ENCODE data around the gene PTPN22. TPM values are rescaled to one million over a fixed set of nuclear protein-coding genes. Genes with fewer than 3 reads are reported as not detected.

The PTPN22 gene
- total RNA-seq, 2 donors from 2014 or later, result 3.7 to 5.9 TPM

DNA sequence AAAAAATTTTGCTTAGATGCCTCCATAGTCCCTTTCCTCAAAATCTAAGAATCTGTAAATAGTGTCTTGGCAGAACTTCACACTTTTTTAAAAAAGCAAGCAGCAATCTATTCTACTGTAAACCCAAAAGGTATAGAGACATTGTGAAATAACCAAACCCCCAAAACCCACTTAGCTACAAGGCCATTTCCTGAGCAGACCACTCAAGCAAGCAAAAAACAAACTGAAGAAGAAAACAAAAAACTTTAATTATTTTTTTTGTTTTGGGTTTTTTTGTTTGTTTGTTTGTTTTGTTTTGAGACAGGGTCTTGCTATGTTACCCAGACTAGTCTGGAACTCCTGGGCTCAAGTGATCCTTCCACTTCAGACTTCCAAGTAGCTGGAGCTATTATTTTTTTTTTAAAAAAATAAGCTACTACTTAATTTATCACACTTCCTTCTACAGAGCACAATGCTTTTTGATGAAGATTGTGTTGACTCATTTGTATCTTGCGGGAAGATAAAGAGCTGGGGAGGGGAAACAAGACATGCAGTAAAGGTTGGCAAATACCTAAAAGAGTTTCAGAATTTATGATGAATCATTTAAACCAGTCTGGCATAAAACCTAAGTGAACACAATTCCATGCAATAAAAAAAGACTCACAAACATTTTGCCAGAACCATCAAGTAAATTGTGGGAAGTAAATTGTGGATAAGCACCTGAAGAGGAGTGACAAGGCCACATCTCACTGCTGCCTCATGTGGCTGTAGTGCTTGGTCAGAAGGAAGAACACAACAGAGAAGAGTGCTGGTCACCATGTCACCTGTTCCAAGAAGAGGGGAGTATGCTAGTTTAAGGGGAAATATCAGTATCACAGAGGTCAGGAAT is 2.7 kb upstream of the PTPN22 start:
- TF ChIP-seq, protein P1, sequence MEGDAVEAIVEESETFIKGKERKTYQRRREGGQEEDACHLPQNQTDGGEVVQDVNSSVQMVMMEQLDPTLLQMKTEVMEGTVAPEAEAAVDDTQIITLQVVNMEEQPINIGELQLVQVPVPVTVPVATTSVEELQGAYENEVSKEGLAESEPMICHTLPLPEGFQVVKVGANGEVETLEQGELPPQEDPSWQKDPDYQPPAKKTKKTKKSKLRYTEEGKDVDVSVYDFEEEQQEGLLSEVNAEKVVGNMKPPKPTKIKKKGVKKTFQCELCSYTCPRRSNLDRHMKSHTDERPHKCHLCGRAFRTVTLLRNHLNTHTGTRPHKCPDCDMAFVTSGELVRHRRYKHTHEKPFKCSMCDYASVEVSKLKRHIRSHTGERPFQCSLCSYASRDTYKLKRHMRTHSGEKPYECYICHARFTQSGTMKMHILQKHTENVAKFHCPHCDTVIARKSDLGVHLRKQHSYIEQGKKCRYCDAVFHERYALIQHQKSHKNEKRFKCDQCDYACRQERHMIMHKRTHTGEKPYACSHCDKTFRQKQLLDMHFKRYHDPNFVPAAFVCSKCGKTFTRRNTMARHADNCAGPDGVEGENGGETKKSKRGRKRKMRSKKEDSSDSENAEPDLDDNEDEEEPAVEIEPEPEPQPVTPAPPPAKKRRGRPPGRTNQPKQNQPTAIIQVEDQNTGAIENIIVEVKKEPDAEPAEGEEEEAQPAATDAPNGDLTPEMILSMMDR (IDR thresholded peaks at IDR 0.05), result peak; percentile 19
- H3K4me3 ChIP-seq, result no peak overlapping the region
- intact Hi-C loops (cut with DNase I), result no loop called here
- peak; percentile 50 for DNase-seq
- H3K9ac ChIP-seq (ENCODE audit: low read depth in 2 of 2, low read length in 2 of 2), result no peak overlapping the region
- peak overlapping the region; percentile 39 for H3K27ac ChIP-seq
- no peaks in the 10 kb centered on the region for H3K36me3 ChIP-seq
- no peaks in the 10 kb centered on the region for H3K4me1 ChIP-seq
- H3K27me3 ChIP-seq, result no peaks in the 10 kb centered on the region
- no peaks in the 10 kb centered on the region for H3K9me3 ChIP-seq

DNA sequence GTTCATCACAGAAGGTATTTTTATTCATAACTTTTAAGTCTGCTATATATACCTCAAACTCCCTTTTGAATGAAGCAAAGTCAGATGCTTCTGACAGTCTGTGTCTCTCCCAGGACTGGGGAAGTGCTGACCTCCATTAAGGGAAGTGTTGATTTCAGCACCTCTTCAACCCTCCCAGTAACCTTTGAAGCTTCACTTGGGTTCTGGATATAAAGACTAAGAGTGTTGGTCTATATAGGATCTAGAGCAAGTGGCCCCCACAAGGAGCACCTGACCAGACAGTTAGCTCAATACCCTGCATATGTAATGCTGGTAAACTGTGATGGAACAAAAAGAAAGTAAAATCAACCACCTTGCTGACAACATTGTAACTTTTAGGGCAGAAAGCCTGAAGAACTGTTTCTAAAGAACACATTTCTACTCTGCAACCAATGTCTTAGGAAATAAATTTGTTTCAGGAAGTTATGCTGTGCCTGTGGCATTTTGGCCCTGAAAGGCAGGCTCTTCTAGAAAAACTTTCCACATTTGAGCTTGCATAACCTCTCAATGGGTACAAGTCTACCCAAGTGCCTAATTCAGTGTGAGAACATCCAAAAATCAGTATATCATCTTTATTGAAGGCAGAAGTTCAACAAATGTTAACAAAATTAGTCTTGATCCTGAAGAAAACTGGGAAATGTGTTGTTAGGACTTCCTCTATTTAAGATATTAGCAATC is 865 bp upstream of the PTPN22 start:
- intact Hi-C loops (cut with DNase I), result no loop called here
- Histone ChIP-seq H3K4me1 (no peaks in the 10 kb centered on the region), H3K27ac (peak overlapping the region; percentile 61)

DNA sequence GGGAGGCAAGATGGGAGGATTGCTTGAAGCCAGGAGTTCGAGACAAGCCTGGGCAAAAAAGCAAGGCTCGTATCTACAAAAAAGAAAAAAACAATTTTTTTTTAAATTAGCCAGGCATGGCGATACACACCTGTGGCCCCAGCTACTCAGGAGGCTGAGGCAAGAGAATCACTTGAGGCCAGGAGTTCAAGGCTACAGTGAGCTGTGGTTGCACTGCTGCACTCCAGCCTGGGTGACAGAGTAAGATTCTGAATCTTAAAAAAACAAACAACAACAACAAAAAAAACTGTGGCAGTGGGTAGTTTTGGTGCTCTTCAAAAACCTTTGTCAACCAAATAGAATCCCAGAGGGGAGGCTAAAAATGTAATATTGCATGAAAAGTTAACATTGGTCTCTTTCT is 734 bp downstream of the PTPN22 start:
- no peaks in the 10 kb centered on the region for H3K9me3 ChIP-seq
- H3K27me3 ChIP-seq, result no peaks in the 10 kb centered on the region
- no peaks in the 10 kb centered on the region for H3K4me1 ChIP-seq
- TF ChIP-seq, protein P1 (IDR thresholded peaks at IDR 0.05), result no peak
- no peak overlapping the region for H3K27ac ChIP-seq
- no peak overlapping the region for H3K4me3 ChIP-seq
- DNase-seq, result no peak
- no peak overlapping the region for H3K9ac ChIP-seq (ENCODE audit: low read depth in 2 of 2, low read length in 2 of 2)
- intact Hi-C loops (cut with DNase I), result no loop called here
- no peaks in the 10 kb centered on the region for H3K36me3 ChIP-seq

More for the DNA sequence above, 865 bp upstream of the PTPN22 start:
- no peak for DNase-seq
- Histone ChIP-seq H3K27me3 (no peaks in the 10 kb centered on the region), H3K9me3 (no peaks in the 10 kb centered on the region), H3K4me3 (no peak overlapping the region), H3K36me3 (no peaks in the 10 kb centered on the region), H3K9ac (ENCODE audit: low read depth in 2 of 2, low read length in 2 of 2) (peak overlapping the region in 1 of 2 donors; percentile 48)
- TF ChIP-seq, protein P1 (IDR thresholded peaks at IDR 0.05), result no peak

DNA sequence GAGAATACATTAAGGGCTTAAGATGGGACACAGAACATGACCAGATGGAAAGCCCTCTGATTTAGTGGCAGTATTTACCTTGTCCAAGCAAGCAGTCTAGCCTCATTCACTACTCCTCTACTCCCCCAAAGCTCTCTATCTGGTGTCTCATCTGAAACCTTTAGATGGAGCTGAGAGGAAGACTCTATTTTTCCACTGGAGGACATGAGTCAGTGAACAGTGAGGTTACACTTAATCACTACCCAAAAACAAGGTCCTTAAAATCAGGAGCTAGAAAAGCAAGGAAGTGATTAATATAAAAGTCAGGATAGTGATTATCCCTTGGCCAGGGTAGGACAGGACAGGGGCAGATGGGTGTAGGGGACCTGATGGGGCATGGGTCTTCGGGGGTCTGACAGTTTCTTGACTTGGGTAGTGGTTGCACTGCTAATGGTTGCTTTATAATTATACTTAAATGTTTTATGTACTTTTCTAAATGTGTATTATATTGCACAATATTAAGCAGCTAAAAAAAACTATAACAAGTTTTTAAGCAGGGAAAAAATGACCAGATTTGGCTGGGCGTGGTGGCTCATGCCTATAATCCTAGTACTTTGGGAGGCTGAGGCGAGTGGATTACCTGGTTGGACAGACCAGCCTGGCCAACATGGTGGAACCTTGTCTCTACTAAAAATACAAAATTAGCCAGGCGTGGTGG is 3.0 kb downstream of the PTPN22 start:
- no peak for DNase-seq
- Histone ChIP-seq H3K27me3 (no peaks in the 10 kb centered on the region), H3K4me1 (no peaks in the 10 kb centered on the region), H3K27ac (no peak overlapping the region), H3K36me3 (no peaks in the 10 kb centered on the region), H3K4me3 (no peak overlapping the region), H3K9me3 (no peaks in the 10 kb centered on the region), H3K9ac (ENCODE audit: low read depth in 2 of 2, low read length in 2 of 2) (no peak overlapping the region)
- TF ChIP-seq, protein P1 (IDR thresholded peaks at IDR 0.05), result no peak
- intact Hi-C loops (cut with DNase I), result no loop called here

DNA sequence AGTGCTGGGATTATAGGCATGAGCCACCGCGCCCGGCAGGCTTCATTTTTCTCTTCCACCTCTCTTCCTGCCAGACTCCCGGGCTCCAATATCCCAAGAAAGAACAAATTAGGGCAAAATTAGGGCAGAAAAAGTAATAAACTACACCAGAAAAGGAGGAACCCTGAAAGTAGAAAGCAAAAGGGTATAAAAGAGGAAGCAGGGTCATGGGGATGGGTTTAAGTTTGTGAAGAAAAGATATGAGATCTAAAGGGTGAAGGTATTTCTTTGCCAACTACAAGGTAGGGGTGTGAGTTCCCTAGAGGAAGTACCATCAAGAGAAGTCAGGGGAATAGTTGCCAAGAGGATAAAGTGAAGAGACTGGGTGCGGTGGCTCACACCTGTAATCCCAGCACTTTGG is 9.9 kb downstream of the PTPN22 start:
- Histone ChIP-seq H3K27me3 (no peaks in the 10 kb centered on the region), H3K4me1 (no peaks in the 10 kb centered on the region), H3K27ac (no peak overlapping the region), H3K4me3 (no peak overlapping the region), H3K9ac (ENCODE audit: low read depth in 2 of 2, low read length in 2 of 2) (no peak overlapping the region), H3K36me3 (no peaks in the 10 kb centered on the region), H3K9me3 (no peaks in the 10 kb centered on the region)
- DNase-seq, result no peak
- TF ChIP-seq, protein P1 (IDR thresholded peaks at IDR 0.05), result no peak
- intact Hi-C loops (cut with DNase I), result no loop called here

Measured in colonic mucosa (tissue), 4 donors.